ENCODE measurements around the gene SYTL2.
"Not testable (repeated sequence)": the region's sequence is repeated elsewhere in the genome, so short reads cannot be mapped to it uniquely, and the experiment has no call there.

The SYTL2 gene

DNA sequence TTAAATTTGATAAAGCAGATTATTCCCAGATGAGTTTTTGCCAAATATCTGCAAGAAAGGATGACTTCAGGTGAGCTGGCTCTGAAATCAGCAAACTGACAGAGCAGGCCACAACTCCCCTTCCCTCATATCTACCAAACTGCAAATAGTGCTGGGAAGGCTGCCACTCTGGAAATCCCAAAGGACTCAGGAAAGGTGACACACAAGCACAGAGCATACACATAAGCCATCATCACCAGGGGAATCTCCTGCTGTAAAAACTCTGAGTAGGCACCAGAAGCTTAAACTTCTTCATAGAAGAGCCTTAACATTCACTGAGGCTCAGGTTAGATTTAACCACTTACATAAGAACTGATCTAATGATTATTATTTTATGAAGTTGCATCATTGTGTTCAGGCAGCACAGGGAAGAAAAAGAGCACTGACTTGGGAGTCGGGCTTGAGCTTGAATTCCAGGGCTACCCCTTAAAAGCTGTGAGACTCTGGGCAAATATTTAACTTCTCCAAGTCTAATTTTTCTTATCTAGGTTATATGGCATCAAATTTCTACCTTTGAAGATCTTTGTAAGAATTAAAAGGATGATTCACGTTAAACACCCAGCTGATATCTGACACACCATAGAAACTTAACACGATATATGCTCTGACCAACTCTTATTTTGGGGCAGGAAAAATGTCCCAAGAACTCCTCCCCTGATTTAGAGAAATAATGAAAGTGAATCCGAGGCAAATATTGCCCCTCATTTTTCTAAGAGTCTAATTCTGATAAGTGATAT, 15.0 kb downstream of the SYTL2 start:
- H3K4me3 Mint-ChIP-seq, result no peak overlapping the region
- H3K27ac Mint-ChIP-seq, result no peak overlapping the region
- H3K9me3 Mint-ChIP-seq, result no peaks in the 10 kb centered on the region
- peaks cover 48% of the 10 kb centered on the region for H3K36me3 Mint-ChIP-seq (ENCODE audit: low read depth)
- H3K27me3 Mint-ChIP-seq (ENCODE audit: low read depth), result no peaks in the 10 kb centered on the region
- H3K4me1 Mint-ChIP-seq (ENCODE audit: low read depth), result peaks cover 37% of the 10 kb centered on the region

DNA sequence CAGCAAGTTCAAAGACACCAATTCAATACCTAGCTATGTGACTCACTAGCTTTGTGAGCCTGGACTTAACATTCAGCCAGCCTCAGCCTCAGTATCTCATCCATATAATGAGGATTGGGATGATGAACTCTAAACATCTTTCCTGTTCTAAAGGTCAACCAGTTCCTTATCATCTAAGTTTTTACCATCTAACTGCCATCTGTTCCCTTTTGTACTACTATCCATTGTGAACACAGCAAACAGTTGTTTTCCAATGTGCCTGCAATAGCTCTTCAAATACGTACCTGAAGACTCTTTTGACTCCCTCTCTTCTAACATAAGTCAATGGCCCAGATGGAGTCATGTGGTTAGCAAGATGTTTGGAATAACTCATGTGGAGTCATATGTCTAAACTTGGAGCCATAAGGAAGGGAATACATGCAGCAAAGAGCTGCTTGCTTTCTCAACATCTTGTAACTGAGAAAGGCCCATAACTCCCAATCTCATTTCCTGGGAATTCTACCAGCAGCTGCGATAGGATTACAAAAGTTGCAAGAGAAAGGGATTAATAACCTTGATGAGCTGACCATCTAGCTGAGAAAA, 19.4 kb downstream of the SYTL2 start:
- Mint-ChIP-seq H3K27me3 (ENCODE audit: low read depth) (no peaks in the 10 kb centered on the region), H3K9me3 (no peaks in the 10 kb centered on the region), H3K36me3 (ENCODE audit: low read depth) (peaks cover 35% of the 10 kb centered on the region), H3K4me3 (no peak overlapping the region), H3K27ac (no peak overlapping the region), H3K4me1 (ENCODE audit: low read depth) (peaks cover 31% of the 10 kb centered on the region)

DNA sequence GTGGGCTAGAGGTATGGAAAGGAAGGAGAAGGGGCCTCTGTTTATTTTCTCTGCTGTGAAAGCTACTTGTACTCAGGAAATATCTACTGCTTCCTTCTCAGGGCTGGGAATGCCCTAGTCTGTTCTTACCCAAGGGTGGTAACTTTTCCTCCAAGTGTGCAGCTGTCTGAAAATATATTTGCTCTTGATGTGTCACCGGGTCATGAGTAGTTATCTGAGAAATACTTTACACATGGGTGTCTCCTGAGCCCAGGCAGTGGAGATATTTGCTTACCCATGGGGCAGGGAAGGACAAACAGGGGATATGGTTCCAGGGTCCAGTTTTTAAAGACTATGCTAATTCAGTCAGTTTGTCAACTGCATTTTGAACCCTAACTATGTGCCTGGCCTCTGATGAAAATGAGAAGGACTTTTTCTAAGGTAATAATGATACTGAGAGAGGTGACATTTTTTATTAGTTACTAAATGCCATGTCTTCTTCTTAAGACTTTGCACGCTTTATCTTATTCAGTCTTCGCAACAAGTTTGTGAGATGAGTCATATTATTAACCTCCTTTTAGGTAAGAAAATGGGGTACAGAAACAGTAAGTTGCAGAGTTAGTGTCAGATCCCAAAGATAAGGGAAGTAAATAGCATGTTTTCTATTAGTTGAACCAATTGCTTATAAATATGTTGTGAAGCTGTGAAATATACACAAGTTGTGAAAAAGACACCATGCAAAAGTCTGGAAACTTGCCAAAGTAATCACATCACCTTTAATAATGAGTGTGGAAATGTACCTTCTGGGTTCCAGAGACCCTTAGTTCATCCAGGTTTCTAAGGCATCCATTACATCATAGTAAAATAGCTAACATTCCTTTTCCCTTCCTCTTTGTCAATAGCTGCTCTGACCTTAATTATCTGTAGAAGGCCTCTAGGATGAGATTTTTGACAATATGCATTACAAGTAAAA, 22.9 kb downstream of the SYTL2 start:
- Mint-ChIP-seq H3K4me3 (peak overlapping the region; percentile 13), H3K9me3 (peaks cover under 1% of the 10 kb centered on the region), H3K36me3 (ENCODE audit: low read depth) (peaks cover 38% of the 10 kb centered on the region), H3K27ac (peak overlapping the region; percentile 77), H3K4me1 (ENCODE audit: low read depth) (peaks cover 43% of the 10 kb centered on the region), H3K27me3 (ENCODE audit: low read depth) (no peaks in the 10 kb centered on the region)

DNA sequence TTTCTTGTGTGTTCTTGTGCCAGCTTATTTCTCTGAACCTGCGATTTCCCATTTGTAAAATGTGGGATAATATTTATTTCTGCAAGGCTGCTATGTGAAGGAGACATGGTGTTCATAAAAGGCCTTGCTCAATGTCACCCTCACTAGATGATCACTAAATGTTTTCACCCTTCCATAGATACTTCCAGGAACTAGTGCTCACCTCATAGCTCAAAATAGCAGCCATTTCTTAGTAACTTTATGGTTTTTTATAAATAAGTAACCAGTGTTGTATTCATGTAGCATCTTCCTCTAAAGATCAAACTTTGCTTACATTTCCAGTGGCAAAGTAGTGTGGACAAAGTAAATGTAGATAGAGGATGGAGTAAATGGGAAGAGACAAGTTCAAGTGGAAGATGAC, 23.8 kb downstream of the SYTL2 start:
- H3K4me1 Mint-ChIP-seq (ENCODE audit: low read depth), result peaks cover 45% of the 10 kb centered on the region

GRCh38 chr11:85784480-85785265, 26.3 kb downstream of the SYTL2 start:
- H3K4me1 Mint-ChIP-seq (ENCODE audit: low read depth), result peaks cover 61% of the 10 kb centered on the region
- no peak overlapping the region for H3K27ac Mint-ChIP-seq
- no peak overlapping the region for H3K4me3 Mint-ChIP-seq
- H3K27me3 Mint-ChIP-seq (ENCODE audit: low read depth), result no peaks in the 10 kb centered on the region
- H3K9me3 Mint-ChIP-seq, result peaks cover 9% of the 10 kb centered on the region
- peaks cover 47% of the 10 kb centered on the region for H3K36me3 Mint-ChIP-seq (ENCODE audit: low read depth)

More for the DNA sequence above, 23.8 kb downstream of the SYTL2 start:
- peak overlapping the region; percentile 53 for H3K4me3 Mint-ChIP-seq
- H3K36me3 Mint-ChIP-seq (ENCODE audit: low read depth), result peaks cover 44% of the 10 kb centered on the region
- H3K27ac Mint-ChIP-seq, result peak overlapping the region; percentile 77
- H3K9me3 Mint-ChIP-seq, result peaks cover 9% of the 10 kb centered on the region
- no peaks in the 10 kb centered on the region for H3K27me3 Mint-ChIP-seq (ENCODE audit: low read depth)

GRCh38 chr11:85783758-85784157, 27.2 kb downstream of the SYTL2 start:
- Mint-ChIP-seq H3K36me3 (ENCODE audit: low read depth) (peaks cover 46% of the 10 kb centered on the region), H3K4me1 (ENCODE audit: low read depth) (peaks cover 59% of the 10 kb centered on the region), H3K9me3 (peaks cover 9% of the 10 kb centered on the region), H3K4me3 (no peak overlapping the region), H3K27ac (no peak overlapping the region), H3K27me3 (ENCODE audit: low read depth) (no peaks in the 10 kb centered on the region)

GRCh38 chr11:85780780-85781517, 30.0 kb downstream of the SYTL2 start:
- peak overlapping the region; percentile 17 for H3K27ac Mint-ChIP-seq
- H3K9me3 Mint-ChIP-seq, result not testable (repeated sequence)

DNA sequence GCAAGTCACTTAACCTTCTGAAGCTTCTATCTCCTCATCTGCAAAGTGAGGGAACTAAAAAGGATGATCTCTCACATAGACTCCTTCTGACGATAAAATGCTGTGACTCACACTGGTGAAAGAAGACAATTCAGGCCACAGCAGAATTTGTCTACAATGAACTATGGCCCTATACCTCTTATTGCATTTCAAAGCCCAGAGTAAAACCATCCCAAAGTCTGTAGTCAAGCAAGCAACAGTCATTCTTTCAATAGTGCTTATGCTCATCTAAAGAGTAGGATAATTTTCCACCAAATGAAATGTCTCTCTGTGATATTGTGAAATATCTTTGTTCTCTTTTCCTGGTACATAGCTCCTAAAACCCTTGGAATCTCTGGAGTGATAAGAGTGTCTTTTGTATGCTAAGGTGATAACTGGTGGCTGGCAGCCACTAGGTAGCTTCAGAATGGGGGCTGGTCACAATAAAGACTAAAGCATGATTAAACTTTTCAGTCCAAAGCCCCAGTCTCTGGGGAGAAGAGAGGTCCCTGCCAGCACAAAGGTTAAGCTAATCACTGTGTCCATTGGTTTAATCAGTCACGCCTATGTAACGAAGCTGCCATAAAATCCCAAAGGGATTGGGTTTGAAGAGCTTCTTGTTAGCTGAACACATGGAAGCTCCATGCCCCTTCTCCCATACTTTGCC, 30.8 kb downstream of the SYTL2 start:
- Mint-ChIP-seq H3K27ac (no peak overlapping the region), H3K27me3 (ENCODE audit: low read depth) (no peaks in the 10 kb centered on the region), H3K4me3 (no peak overlapping the region), H3K36me3 (ENCODE audit: low read depth) (peaks cover 42% of the 10 kb centered on the region), H3K9me3 (peaks cover 9% of the 10 kb centered on the region), H3K4me1 (ENCODE audit: low read depth) (peaks cover 42% of the 10 kb centered on the region)

More at GRCh38 chr11:85780780-85781517, 30.0 kb downstream of the SYTL2 start:
- not testable (repeated sequence) for H3K4me3 Mint-ChIP-seq; H3K27me3 Mint-ChIP-seq (ENCODE audit: low read depth)
- H3K4me1 Mint-ChIP-seq (ENCODE audit: low read depth), result peaks cover 45% of the 10 kb centered on the region
- peaks cover 41% of the 10 kb centered on the region for H3K36me3 Mint-ChIP-seq (ENCODE audit: low read depth)

DNA sequence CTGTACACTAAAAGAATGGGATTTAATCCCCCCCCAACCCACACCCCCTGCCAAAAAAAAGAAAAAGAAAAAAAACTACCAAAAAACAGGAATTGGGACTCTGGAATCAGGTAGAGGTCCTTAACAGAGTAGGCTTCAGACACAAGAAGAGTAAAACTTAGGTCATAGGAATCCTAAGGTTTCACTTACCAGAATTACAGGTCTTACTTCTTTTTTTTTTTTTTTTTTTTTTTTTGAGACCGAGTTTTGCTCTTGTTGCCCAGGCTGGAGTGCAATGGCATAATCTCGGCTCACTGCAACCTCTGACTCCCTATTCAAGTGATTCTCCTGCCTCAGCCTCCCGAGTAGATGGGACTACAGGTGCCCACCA, 33.4 kb downstream of the SYTL2 start:
- Mint-ChIP-seq H3K36me3 (ENCODE audit: low read depth) (peaks cover 36% of the 10 kb centered on the region), H3K4me1 (ENCODE audit: low read depth) (peaks cover 45% of the 10 kb centered on the region)
- H3K9me3 Mint-ChIP-seq; H3K27ac Mint-ChIP-seq; H3K4me3 Mint-ChIP-seq; H3K27me3 Mint-ChIP-seq (ENCODE audit: low read depth): not testable (repeated sequence)

- Mint-ChIP-seq H3K27me3 (ENCODE audit: low read depth) (no peaks in the 10 kb centered on the region), H3K36me3 (ENCODE audit: low read depth) (peaks cover 33% of the 10 kb centered on the region), H3K4me1 (ENCODE audit: low read depth) (peaks cover 44% of the 10 kb centered on the region), H3K9me3 (no peaks in the 10 kb centered on the region), H3K4me3 (no peak overlapping the region), H3K27ac (no peak overlapping the region)
These were observed 33.9 kb downstream of the SYTL2 start for GRCh38 chr11:85776951-85777602.

- Mint-ChIP-seq H3K27ac (peak overlapping the region; percentile 65), H3K9me3 (peaks cover under 1% of the 10 kb centered on the region), H3K36me3 (ENCODE audit: low read depth) (peaks cover 34% of the 10 kb centered on the region), H3K4me3 (peak overlapping the region; percentile 36), H3K27me3 (ENCODE audit: low read depth) (no peaks in the 10 kb centered on the region), H3K4me1 (ENCODE audit: low read depth) (peaks cover 30% of the 10 kb centered on the region)
These were observed 36.5 kb downstream of the SYTL2 start for GRCh38 chr11:85774256-85775101.

GRCh38 chr11:85772695-85773094, 38.2 kb downstream of the SYTL2 start:
- no peak overlapping the region for H3K27ac Mint-ChIP-seq
- H3K4me3 Mint-ChIP-seq, result no peak overlapping the region
- H3K4me1 Mint-ChIP-seq (ENCODE audit: low read depth), result peaks cover 45% of the 10 kb centered on the region
- no peaks in the 10 kb centered on the region for H3K27me3 Mint-ChIP-seq (ENCODE audit: low read depth)
- peaks cover 51% of the 10 kb centered on the region for H3K36me3 Mint-ChIP-seq (ENCODE audit: low read depth)
- peaks cover 6% of the 10 kb centered on the region for H3K9me3 Mint-ChIP-seq

Data from T-helper 1 cell treated with Interleukin-12 subunit alpha and Interleukin-12 subunit beta and Interleukin-4 antibody, amounts not matched to agents 30 μg/mL and 1 μg/mL, for 36 hours (primary cell).